Femur (tissue), 1 donor: ENCODE data around the gene TTN.

Source experiments
- DNase-seq: peaks from one replicate; pipeline ENCODE4 v3.0.0-alpha.2; 2017

Gene TTN

GRCh38 chr2:178480227-178481181 is 326.7 kb downstream of the TTN start, which contains the start of gene PLEKHA3:
TSS of gene PLEKHA3 (plus strand) at chr2:178480457. CDS start at chr2:178480870, 413 bp downstream.
- peak; percentile 96 for DNase-seq

GRCh38 chr2:178479758-178480226 is 327.4 kb downstream of the TTN start:
- DNase-seq: no peak

- DNase-seq: no peak
Measured at GRCh38 chr2:178479275-178479616, 328.0 kb downstream of the TTN start.

GRCh38 chr2:178478439-178479274 is 328.6 kb downstream of the TTN start, which contains the start of gene FKBP7:
TSS of gene FKBP7 (minus strand) at chr2:178478600. CDS start at chr2:178478499, 101 bp downstream.
- DNase-seq: peak; percentile 93

- no peak for DNase-seq
Measured at GRCh38 chr2:178478130-178478438, 329.1 kb downstream of the TTN start.

GRCh38 chr2:178477443-178478129 is 329.6 kb downstream of the TTN start:
- no peak for DNase-seq

- no peak for DNase-seq
Measured at GRCh38 chr2:178476477-178476876, 330.7 kb downstream of the TTN start.
